ENCODE measurements around the gene CDK18.
"Not testable (repeated sequence)": the region's sequence is repeated elsewhere in the genome, so short reads cannot be mapped to it uniquely, and the experiment has no call there.

The CDK18 gene

DNA sequence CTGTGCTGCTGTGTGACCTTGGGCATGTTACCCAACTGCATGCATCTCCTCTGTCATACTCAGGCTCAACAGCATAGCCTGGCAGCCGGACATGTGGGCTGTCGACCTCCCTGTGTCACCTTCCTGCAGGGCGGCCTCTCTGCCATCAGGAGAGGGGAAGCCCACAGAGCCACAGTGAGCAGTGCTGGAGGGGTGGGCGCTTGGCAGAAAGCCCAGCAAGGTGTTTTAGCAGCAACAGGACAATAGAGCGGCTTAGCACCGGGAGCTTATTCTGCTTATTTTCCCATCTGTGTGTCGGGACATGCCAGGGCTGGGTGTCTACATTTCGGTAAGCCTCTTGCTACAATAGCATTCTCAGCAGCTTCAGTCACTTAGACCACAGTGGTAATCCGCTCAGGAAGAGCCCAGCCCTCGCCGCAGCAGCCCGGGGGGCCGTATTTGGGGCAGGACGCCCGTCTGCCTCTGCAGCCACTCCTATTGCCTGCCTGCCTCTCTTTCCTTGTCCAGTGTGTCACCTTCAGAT lies 22.8 kb upstream of the CDK18 start:
- H3K9ac ChIP-seq (ENCODE audit: insufficient read length, low read depth) = peak overlapping the region; percentile 13
- H3K4me1 ChIP-seq (ENCODE audit: insufficient read depth, insufficient read length) = peaks cover 26% of the 10 kb centered on the region
- H3K9me3 ChIP-seq (ENCODE audit: insufficient read depth, low read length) = no peaks in the 10 kb centered on the region
- no peak overlapping the region for H3K4me3 ChIP-seq (ENCODE audit: insufficient read length, low read depth)
- no peak for DNase-seq (ENCODE audit: low read depth, low spot score)
- no peak for TF ChIP-seq ZNF274 (IDR thresholded peaks at IDR 0.05; ENCODE audit: low read depth, low read length)
- no peak for TF ChIP-seq SUZ12 (IDR thresholded peaks at IDR 0.05; ENCODE audit: extremely low read depth, insufficient read depth, insufficient read length)
- TF ChIP-seq YY1 (IDR thresholded peaks at IDR 0.05; ENCODE audit: insufficient read depth, insufficient read length) = no peak
- no peaks in the 10 kb centered on the region for H3K36me3 ChIP-seq (ENCODE audit: insufficient read depth, insufficient read length, low read length)
- peaks cover 12% of the 10 kb centered on the region for H3K27me3 ChIP-seq (ENCODE audit: insufficient read depth, insufficient read length)

DNA sequence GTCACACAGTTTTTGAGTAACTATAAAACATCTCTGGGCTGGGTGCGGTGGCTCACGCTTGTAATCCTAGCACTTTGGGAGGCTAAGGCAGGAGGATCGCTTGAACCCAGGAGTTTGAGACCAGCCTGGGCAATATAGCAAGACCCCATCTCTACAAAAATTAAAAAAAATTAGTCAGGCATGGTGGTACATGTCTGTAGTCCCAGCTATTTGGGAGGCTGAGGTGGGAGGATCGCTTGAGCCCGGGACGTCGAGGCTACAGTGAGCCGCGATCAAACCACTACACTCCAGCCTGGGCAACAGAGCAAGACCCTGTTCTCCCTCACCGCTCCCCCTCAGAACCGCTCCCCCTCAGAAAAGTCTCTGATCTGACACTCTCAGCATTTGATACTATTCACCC lies 21.9 kb upstream of the CDK18 start:
- H3K9ac ChIP-seq (ENCODE audit: insufficient read length, low read depth); H3K4me3 ChIP-seq (ENCODE audit: insufficient read length, low read depth); H3K9me3 ChIP-seq (ENCODE audit: insufficient read depth, low read length); H3K36me3 ChIP-seq (ENCODE audit: insufficient read depth, insufficient read length, low read length); DNase-seq (ENCODE audit: low read depth, low spot score): not testable (repeated sequence)
- peaks cover 17% of the 10 kb centered on the region for H3K4me1 ChIP-seq (ENCODE audit: insufficient read depth, insufficient read length)
- peaks cover 12% of the 10 kb centered on the region for H3K27me3 ChIP-seq (ENCODE audit: insufficient read depth, insufficient read length)

DNA sequence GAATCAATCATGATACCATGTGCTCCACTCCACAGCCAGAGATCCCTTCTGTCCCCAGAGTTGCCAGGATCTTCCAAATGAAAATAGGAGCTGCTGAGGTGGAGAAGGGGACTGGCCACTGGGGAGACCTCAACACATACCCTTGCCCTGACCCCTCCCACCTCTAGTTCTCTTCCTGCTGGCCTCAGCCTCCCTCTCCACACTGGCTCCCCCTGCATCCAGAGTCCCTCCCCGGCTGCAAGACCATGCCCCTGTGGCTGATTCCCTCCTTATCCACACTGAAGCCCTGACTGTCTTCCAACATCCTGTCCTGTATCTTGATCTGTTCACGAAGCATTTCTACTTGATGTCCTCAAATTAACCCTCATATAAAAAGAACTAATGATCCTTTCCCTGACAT lies 21.1 kb upstream of the CDK18 start:
- H3K27me3 ChIP-seq (ENCODE audit: insufficient read depth, insufficient read length) = peaks cover 12% of the 10 kb centered on the region
- TF ChIP-seq SUZ12 (IDR thresholded peaks at IDR 0.05; ENCODE audit: extremely low read depth, insufficient read depth, insufficient read length) = no peak
- TF ChIP-seq YY1 (IDR thresholded peaks at IDR 0.05; ENCODE audit: insufficient read depth, insufficient read length) = no peak
- TF ChIP-seq ZNF274 (IDR thresholded peaks at IDR 0.05; ENCODE audit: low read depth, low read length) = no peak
- peaks cover 14% of the 10 kb centered on the region for H3K4me1 ChIP-seq (ENCODE audit: insufficient read depth, insufficient read length)

DNA sequence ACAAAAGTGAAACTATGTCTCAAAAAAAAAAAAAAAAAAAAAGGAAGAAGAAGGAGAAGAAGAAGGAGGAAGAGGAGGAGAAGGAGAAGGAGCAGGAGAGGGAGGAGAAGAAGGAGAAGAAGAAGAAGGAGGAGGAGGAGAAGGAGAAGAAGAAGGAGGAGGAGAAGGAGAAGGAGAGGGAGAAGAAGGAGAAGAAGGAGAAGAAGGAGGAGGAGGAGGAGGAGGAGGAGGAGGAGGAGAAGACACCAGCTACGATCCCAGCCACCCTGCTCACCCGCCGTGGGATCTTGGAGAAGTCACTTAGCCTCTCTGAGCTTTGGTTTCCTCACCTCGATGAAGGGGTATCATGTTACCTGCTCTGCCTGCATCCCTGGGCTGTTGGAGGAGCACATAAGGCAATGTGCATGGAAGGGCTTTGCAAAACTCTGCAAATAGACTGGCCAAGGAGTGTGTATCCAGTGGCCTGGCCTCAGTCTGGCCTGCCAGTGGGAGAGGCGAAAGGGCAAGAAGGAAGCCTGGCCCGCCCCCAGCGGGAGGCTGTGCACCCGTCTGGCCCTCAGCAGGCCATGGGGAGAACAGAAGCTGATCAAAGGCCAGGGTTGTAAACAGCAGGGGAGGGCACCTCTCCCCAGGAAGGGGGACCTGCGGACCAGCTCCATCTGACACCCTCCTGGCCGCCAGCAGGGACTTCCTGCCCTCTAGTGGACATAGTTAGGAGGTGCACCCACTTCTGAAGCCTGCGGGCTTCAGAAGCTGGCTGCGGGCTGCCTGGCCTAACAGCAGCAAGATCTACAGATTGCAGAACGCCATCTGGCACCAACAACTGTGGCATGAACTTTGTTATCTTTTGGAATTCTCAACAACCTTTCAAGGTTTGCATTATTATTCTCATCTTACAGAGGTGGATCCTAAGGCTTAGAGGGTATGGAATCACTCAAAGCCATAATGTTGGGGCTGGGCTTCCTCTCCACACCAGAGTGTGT lies 19.2 kb upstream of the CDK18 start:
- peak; percentile 81 for DNase-seq (ENCODE audit: low read depth, low spot score)
- peaks cover 12% of the 10 kb centered on the region for H3K27me3 ChIP-seq (ENCODE audit: insufficient read depth, insufficient read length)
- no peaks in the 10 kb centered on the region for H3K9me3 ChIP-seq (ENCODE audit: insufficient read depth, low read length)
- peaks cover 14% of the 10 kb centered on the region for H3K4me1 ChIP-seq (ENCODE audit: insufficient read depth, insufficient read length)
- H3K36me3 ChIP-seq (ENCODE audit: insufficient read depth, insufficient read length, low read length) = no peaks in the 10 kb centered on the region
- TF ChIP-seq SUZ12 (IDR thresholded peaks at IDR 0.05; ENCODE audit: extremely low read depth, insufficient read depth, insufficient read length) (no peak), ZNF274 (IDR thresholded peaks at IDR 0.05; ENCODE audit: low read depth, low read length) (no peak), YY1 (IDR thresholded peaks at IDR 0.05; ENCODE audit: insufficient read depth, insufficient read length) (no peak)
- peak overlapping the region; percentile 42 for H3K9ac ChIP-seq (ENCODE audit: insufficient read length, low read depth)
- no peak overlapping the region for H3K4me3 ChIP-seq (ENCODE audit: insufficient read length, low read depth)

More for the DNA sequence above, 21.1 kb upstream of the CDK18 start:
- Histone ChIP-seq H3K9ac (ENCODE audit: insufficient read length, low read depth) (no peak overlapping the region), H3K9me3 (ENCODE audit: insufficient read depth, low read length) (no peaks in the 10 kb centered on the region), H3K36me3 (ENCODE audit: insufficient read depth, insufficient read length, low read length) (no peaks in the 10 kb centered on the region), H3K4me3 (ENCODE audit: insufficient read length, low read depth) (no peak overlapping the region)
- no peak for DNase-seq (ENCODE audit: low read depth, low spot score)

DNA sequence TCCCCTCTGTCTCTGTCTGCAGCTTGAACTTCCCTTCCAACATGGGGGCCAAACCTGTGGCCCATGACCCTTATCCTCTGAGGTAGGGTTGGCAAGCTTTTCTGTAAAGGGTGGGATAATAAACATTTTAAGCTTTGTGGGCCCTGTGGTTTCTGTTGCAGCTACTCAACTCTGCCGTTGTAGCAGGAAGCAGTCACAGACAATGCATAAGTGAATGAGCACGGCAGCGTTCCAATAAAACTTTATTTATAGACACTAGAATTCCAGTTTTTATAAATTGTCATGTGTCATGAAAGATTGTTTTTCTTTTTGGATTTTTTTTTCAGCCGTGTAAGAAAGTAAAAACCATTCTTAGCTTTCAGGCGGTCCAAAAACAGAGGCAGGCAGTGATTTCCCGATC lies 18.2 kb upstream of the CDK18 start:
- Histone ChIP-seq H3K36me3 (ENCODE audit: insufficient read depth, insufficient read length, low read length) (no peaks in the 10 kb centered on the region), H3K9me3 (ENCODE audit: insufficient read depth, low read length) (no peaks in the 10 kb centered on the region), H3K4me3 (ENCODE audit: insufficient read length, low read depth) (no peak overlapping the region), H3K4me1 (ENCODE audit: insufficient read depth, insufficient read length) (peaks cover 13% of the 10 kb centered on the region), H3K9ac (ENCODE audit: insufficient read length, low read depth) (no peak overlapping the region), H3K27me3 (ENCODE audit: insufficient read depth, insufficient read length) (peaks cover 9% of the 10 kb centered on the region)
- TF ChIP-seq YY1 (IDR thresholded peaks at IDR 0.05; ENCODE audit: insufficient read depth, insufficient read length) (no peak), SUZ12 (IDR thresholded peaks at IDR 0.05; ENCODE audit: extremely low read depth, insufficient read depth, insufficient read length) (no peak), ZNF274 (IDR thresholded peaks at IDR 0.05; ENCODE audit: low read depth, low read length) (no peak)
- DNase-seq (ENCODE audit: low read depth, low spot score) = no peak

DNA sequence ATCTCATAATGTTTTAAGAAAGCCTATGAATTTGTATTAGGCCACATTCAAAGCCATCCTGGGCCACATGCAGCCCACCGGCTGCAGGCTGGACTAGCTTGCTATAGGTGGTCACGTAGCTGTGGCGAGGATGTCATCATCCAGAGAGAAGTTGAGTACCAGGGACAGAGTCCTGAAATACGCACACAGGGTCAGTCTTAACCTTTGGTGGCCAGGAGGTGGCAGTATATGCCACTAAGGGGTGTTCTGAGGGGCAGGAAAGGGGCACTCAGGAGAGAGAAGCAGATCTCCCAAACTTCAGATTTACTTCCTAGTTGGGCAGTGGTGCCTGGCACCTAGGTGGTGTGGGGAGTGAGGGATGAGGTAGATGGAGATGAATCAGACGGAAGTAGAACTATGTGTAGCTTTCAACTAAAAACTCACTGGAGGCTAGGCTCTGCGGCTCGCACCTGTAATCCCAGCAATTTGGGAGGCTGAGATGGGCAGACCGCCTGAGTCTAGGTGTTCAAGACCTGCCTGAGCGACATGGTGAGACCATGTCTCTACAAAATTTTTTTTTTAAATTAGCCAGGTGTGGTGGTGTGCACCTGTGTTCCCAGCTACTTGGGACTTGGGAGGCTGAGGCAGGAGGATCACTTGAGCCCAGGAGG lies 16.3 kb upstream of the CDK18 start:
- Histone ChIP-seq H3K4me3 (ENCODE audit: insufficient read length, low read depth) (no peak overlapping the region), H3K27me3 (ENCODE audit: insufficient read depth, insufficient read length) (peaks cover 9% of the 10 kb centered on the region), H3K9ac (ENCODE audit: insufficient read length, low read depth) (no peak overlapping the region), H3K4me1 (ENCODE audit: insufficient read depth, insufficient read length) (peaks cover 23% of the 10 kb centered on the region), H3K9me3 (ENCODE audit: insufficient read depth, low read length) (no peaks in the 10 kb centered on the region), H3K36me3 (ENCODE audit: insufficient read depth, insufficient read length, low read length) (no peaks in the 10 kb centered on the region)
- DNase-seq (ENCODE audit: low read depth, low spot score) = peak; percentile 89
- TF ChIP-seq ZNF274 (IDR thresholded peaks at IDR 0.05; ENCODE audit: low read depth, low read length) = no peak
- no peak for TF ChIP-seq YY1 (IDR thresholded peaks at IDR 0.05; ENCODE audit: insufficient read depth, insufficient read length)
- TF ChIP-seq SUZ12 (IDR thresholded peaks at IDR 0.05; ENCODE audit: extremely low read depth, insufficient read depth, insufficient read length) = no peak

DNA sequence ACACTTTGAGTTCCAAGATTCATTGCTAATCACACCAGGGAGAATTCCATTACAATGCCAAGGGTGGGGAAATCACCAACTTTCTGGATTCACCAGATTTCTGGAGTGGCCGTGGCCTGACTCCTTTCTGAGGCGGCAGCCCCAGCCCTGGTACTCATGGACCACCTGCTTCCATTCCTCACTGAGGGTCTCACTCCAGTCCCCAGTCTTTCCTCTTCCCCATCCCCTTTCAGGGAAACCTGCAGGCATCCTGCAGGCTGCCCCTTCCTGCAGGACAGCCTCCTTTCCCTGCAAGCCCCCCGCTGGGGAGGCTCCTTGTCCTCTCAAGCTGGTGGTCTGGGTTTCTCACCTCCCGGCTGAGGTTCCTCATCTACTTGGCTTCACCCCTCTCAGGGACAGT lies 12.7 kb upstream of the CDK18 start:
- TF ChIP-seq ZNF274 (IDR thresholded peaks at IDR 0.05; ENCODE audit: low read depth, low read length) (no peak), YY1 (IDR thresholded peaks at IDR 0.05; ENCODE audit: insufficient read depth, insufficient read length) (no peak), SUZ12 (IDR thresholded peaks at IDR 0.05; ENCODE audit: extremely low read depth, insufficient read depth, insufficient read length) (no peak)
- DNase-seq (ENCODE audit: low read depth, low spot score) = no peak
- no peaks in the 10 kb centered on the region for H3K36me3 ChIP-seq (ENCODE audit: insufficient read depth, insufficient read length, low read length)

More for the DNA sequence above, 12.7 kb upstream of the CDK18 start:
- no peak overlapping the region for H3K9ac ChIP-seq (ENCODE audit: insufficient read length, low read depth)
- no peaks in the 10 kb centered on the region for H3K9me3 ChIP-seq (ENCODE audit: insufficient read depth, low read length)
- H3K27me3 ChIP-seq (ENCODE audit: insufficient read depth, insufficient read length) = no peaks in the 10 kb centered on the region
- peaks cover 31% of the 10 kb centered on the region for H3K4me1 ChIP-seq (ENCODE audit: insufficient read depth, insufficient read length)
- H3K4me3 ChIP-seq (ENCODE audit: insufficient read length, low read depth) = no peak overlapping the region

All from NT2/D1 (cell line).